Fibroblast of lung (primary cell): ENCODE data around the gene KLF18. TPM values are rescaled to one million over a fixed set of nuclear protein-coding genes. Genes with fewer than 3 reads are reported as not detected.

Source experiments
- DNase-seq, 2 donors: peaks; one replicate each; pipeline versions ENCODE4 v3.0.0 to v3.0.0-alpha.2; 2010; ENCODE audit warnings: low read depth in 2 of 2
- H2AFZ ChIP-seq: 2 replicates; pipeline ENCODE4 v1.5.1; 2012; ENCODE audit warnings: low read length, control low read depth, inconsistent platforms
- H3K27ac ChIP-seq: 2 replicates; pipeline ENCODE4 v1.5.1; 2011; ENCODE audit warnings: low read length, control low read depth; ENCODE audit not compliant: insufficient read depth
- H3K27me3 ChIP-seq: 2 replicates; pipeline ENCODE4 v1.5.1; 2011; ENCODE audit warnings: mild to moderate bottlenecking, low read length; ENCODE audit not compliant: control insufficient read depth, insufficient read depth
- H3K36me3 ChIP-seq: 2 replicates; pipeline ENCODE4 v1.5.1; 2011; ENCODE audit warnings: low read length; ENCODE audit not compliant: control insufficient read depth, insufficient read depth
- H3K4me1 ChIP-seq: 2 replicates; pipeline ENCODE4 v1.5.1; 2011; ENCODE audit warnings: low read length; ENCODE audit not compliant: control insufficient read depth, insufficient read depth; ENCODE audit errors: extremely low read depth
- H3K4me2 ChIP-seq: 2 replicates; pipeline ENCODE4 v1.5.1; 2011; ENCODE audit warnings: low read length, control low read depth; ENCODE audit not compliant: insufficient read depth; ENCODE audit errors: extremely low read depth
- H3K4me3 ChIP-seq, 4 experiments: fragments of 200-600 bp in 1 of 4; sonication (generic) in 1 of 4; replicated peaks in 1 of 4; 2 replicates each; pipeline ENCODE4 v1.5.1; 2011 to 2016; ENCODE audit warnings: low read length in 4 of 4, low read depth in 3 of 4, mild to moderate bottlenecking in 3 of 4, control low read depth in 2 of 4, inconsistent platforms in 1 of 4, mixed read lengths in 1 of 4; ENCODE audit not compliant: insufficient read depth in 1 of 4; ENCODE audit errors: control extremely low read depth in 1 of 4
- H3K79me2 ChIP-seq: 2 replicates; pipeline ENCODE4 v1.5.1; 2012; ENCODE audit warnings: mild to moderate bottlenecking, low read length, inconsistent platforms; ENCODE audit not compliant: control insufficient read depth, insufficient read depth
- H3K9ac ChIP-seq: 2 replicates; pipeline ENCODE4 v1.5.1; 2011; ENCODE audit warnings: mild to moderate bottlenecking, low read length, control low read depth; ENCODE audit not compliant: insufficient read depth
- H3K9me3 ChIP-seq: 2 replicates; pipeline ENCODE4 v1.5.1; 2012; ENCODE audit warnings: low read depth, low read length; ENCODE audit not compliant: control insufficient read depth, insufficient read depth
- H4K20me1 ChIP-seq: 2 replicates; pipeline ENCODE4 v1.5.1; 2011; ENCODE audit warnings: low read length; ENCODE audit not compliant: control insufficient read depth, insufficient read depth; ENCODE audit errors: extremely low read depth
- CTCF ChIP-seq, 2 donors: IDR thresholded peaks in 1 of 2; conservative IDR thresholded peaks in 1 of 2; 1 replicate in 1 of 2; 2 replicates in 1 of 2; pipeline ENCODE4 v1.5.1; 2011 to 2012; ENCODE audit warnings: low read length in 2 of 2, control low read depth in 1 of 2, inconsistent platforms in 1 of 2, low read depth in 1 of 2, mild to moderate bottlenecking in 1 of 2
- EZH2 ChIP-seq: IDR thresholded peaks from 2 replicates; pipeline ENCODE4 v1.5.1; 2012; ENCODE audit warnings: low read length, control low read depth, mild to moderate bottlenecking; ENCODE audit errors: missing control alignments
- polyA plus RNA-seq, 2 donors: library from polyadenylated mRNA; depleted of rRNA in 1 of 2; stranded (reverse) in 1 of 2; unstranded in 1 of 2; fragments of >200 nt; gene quantifications; 2 replicates each; pipeline ENCODE4 v1.2.1, GENCODE V29; 2011 to 2012; ENCODE audit warnings: missing spikeins in 1 of 2
- total RNA-seq: library from RNA; depleted of rRNA; stranded (reverse); fragments of >200 nt; gene quantifications from 2 replicates; pipeline ENCODE4 v1.2.1, GENCODE V29; 2014

The KLF18 gene
- total and polyA plus RNA-seq, 2 donors (not counting 1 experiment from before 2014, with no cell fraction given): not detected

GRCh38 chr1:44168520-44169098, 27.2 kb upstream of the KLF18 start:
- Histone ChIP-seq H3K27me3 (no peaks in the 10 kb centered on the region), H2AFZ (no peak overlapping the region), H3K4me1 (no peaks in the 10 kb centered on the region), H3K4me2 (no peak overlapping the region), H3K27ac (no peak overlapping the region), H3K4me3 (no peak overlapping the region), H3K9me3 (no peaks in the 10 kb centered on the region), H3K36me3 (no peaks in the 10 kb centered on the region), H3K9ac (no peak overlapping the region), H3K79me2 (no peaks in the 10 kb centered on the region), H4K20me1 (no peaks in the 10 kb centered on the region)
- no peak for DNase-seq
- no peak for TF ChIP-seq CTCF (conservative IDR thresholded peaks at IDR 0.05 in 1 of 2, IDR thresholded peaks at IDR 0.05 in 1 of 2; ENCODE audit: low read depth in 1 of 2, low read length in 2 of 2)
- TF ChIP-seq EZH2: no peak

GRCh38 chr1:44161546-44161945, 20.1 kb upstream of the KLF18 start:
- Histone ChIP-seq H3K36me3 (no peaks in the 10 kb centered on the region), H3K27me3 (no peaks in the 10 kb centered on the region), H3K4me2 (no peak overlapping the region), H2AFZ (no peak overlapping the region), H3K9ac (no peak overlapping the region), H4K20me1 (no peaks in the 10 kb centered on the region), H3K79me2 (no peaks in the 10 kb centered on the region), H3K4me1 (no peaks in the 10 kb centered on the region), H3K27ac (no peak overlapping the region), H3K4me3 (no peak overlapping the region), H3K9me3 (no peaks in the 10 kb centered on the region)
- TF ChIP-seq CTCF (conservative IDR thresholded peaks at IDR 0.05 in 1 of 2, IDR thresholded peaks at IDR 0.05 in 1 of 2; ENCODE audit: low read depth in 1 of 2, low read length in 2 of 2) (no peak), EZH2 (no peak)
- no peak for DNase-seq

- no peak for TF ChIP-seq CTCF (conservative IDR thresholded peaks at IDR 0.05 in 1 of 2, IDR thresholded peaks at IDR 0.05 in 1 of 2; ENCODE audit: low read depth in 1 of 2, low read length in 2 of 2)
- H3K4me1 ChIP-seq: no peaks in the 10 kb centered on the region
- H2AFZ ChIP-seq: no peak overlapping the region
- no peaks in the 10 kb centered on the region for H3K9me3 ChIP-seq
- no peak overlapping the region for H3K27ac ChIP-seq
- no peaks in the 10 kb centered on the region for H3K79me2 ChIP-seq
- no peak overlapping the region for H3K4me2 ChIP-seq
- H3K9ac ChIP-seq: no peak overlapping the region
- H3K36me3 ChIP-seq: no peaks in the 10 kb centered on the region
- H3K4me3 ChIP-seq: no peak overlapping the region
- H4K20me1 ChIP-seq: no peaks in the 10 kb centered on the region
- no peak for DNase-seq
- H3K27me3 ChIP-seq: no peaks in the 10 kb centered on the region
Measured at GRCh38 chr1:44158871-44159270, 17.4 kb upstream of the KLF18 start.
